Amygdala (tissue), 56 donors: ENCODE measurements around the gene PPP1R18.

Source experiments
- DNase-seq, 56 donors: peaks; one replicate each; lab custom pipeline; 2025; lab: John Stamatoyannopoulos, UW

The PPP1R18 gene

GRCh38 chr6:30641048-30641447, 45.4 kb downstream of the PPP1R18 start:
- DNase-seq: no peak

GRCh38 chr6:30640481-30640880, 46.0 kb downstream of the PPP1R18 start:
- DNase-seq: no peak

DNA sequence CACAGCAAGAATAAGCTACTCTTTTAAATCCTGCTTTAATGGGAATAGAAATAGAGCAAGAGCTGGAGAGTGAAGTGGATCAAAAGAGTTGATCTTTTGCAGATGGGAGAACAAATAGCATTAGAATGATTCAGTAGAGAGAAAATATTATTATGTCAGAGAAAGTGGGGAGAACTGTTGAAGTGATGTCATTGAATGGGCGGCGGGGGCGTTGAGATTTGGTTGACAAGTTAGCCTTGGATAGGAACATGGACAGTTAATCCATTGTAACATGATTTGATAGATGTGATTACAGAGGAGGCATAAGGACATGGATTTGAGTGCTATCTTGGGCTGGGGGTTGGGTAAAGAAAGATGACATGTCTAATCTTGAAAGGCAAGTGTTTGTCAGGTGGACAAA, 50.6 kb downstream of the PPP1R18 start:
- no peak for DNase-seq

- peak; percentile 40 to 96 (median 82) for DNase-seq
Observed at GRCh38 chr6:30626484-30627366, 59.7 kb downstream of the PPP1R18 start, which contains the start of gene ATAT1. TSS of gene ATAT1 (plus strand) at chr6:30626874.
